GM18507 (cell line): Measurements from ENCODE around the gene FBXW4.

ENCODE experiments used
- DNase-seq: peaks from one replicate; pipeline ENCODE4 v3.0.0; 2011; ENCODE audit warnings: low read depth; ENCODE audit not compliant: insufficient read length; ENCODE audit errors: extremely low spot score
- FAIRE-seq: peaks from 2 replicates; lab custom pipeline; 2011; peaks lifted over from hg19 to GRCh38; lab: Jason Lieb, UNC

FBXW4 gene

DNA sequence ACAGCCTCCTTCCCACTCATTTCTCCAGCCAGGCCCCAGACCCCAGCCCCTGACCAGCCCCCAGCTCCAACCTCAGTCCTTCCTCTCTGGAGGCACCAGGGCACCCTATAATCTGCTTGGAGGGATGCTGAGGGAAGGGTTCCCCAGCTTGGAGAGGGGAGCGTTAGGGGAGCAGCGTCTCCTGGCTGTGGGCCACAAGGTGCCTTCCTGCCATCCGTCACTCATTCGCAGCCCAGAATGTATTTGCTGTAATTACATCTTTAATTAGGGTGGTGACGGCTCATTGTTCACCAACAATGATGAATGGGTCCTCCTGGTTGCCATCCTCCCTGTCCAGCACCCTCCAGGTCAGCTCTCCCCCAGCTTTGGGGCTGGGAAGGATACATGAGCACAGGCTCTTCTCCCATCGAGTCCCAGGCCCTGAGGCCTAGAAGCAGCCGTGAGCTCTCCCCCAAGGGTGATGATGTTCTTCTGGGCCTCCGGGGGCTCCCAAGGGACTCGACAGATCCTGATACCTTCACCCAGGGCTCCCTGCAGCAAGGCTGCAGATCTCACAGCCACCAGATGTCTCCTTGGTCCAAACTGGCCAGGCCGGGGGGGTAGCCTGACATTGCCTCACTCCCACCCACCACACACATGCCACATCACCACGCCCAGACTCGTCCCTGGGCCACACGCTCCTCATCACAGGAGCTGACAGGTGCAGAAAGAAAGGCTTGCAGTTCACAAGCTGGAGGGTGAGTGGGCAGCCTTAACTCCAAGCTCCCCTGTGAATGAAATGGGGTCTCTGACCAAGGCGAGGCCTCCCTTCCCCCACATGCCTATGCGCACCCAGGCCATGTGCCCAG, 133.7 kb downstream of the FBXW4 start:
- FAIRE-seq: no peak
- no peak for DNase-seq
